ENCODE measurements around the gene COL18A1. TPM values are rescaled to one million over a fixed set of nuclear protein-coding genes. Genes with fewer than 3 reads are reported as not detected.

The COL18A1 gene
- total and polyA plus RNA-seq, 2 of the 8 experiments (the other 6 are each of a cell fraction or from before 2014, with no cell fraction given): 145 to 201 TPM

GRCh38 chr21:45427331-45428271 is 22.6 kb downstream of the COL18A1 start (continued):
- TF ChIP-seq USF2 (IDR thresholded peaks at IDR 0.05; ENCODE audit: low read length) (peak; percentile 66), CEBPB (IDR thresholded peaks at IDR 0.05; ENCODE audit: low read depth, low read length) (no peak), JUN (IDR thresholded peaks at IDR 0.05; ENCODE audit: low read depth, low read length) (peak; percentile 20; the same call in 1 of the 2 replicates)

Data from H1 (cell line).